ENCODE results near the gene EML6.

- TF ChIP-seq POLR2A (IDR thresholded peaks at IDR 0.05; ENCODE audit: low read length) (no peak), GATA1 (IDR thresholded peaks at IDR 0.05; ENCODE audit: low read depth, low read length) (no peak)
Measured at GRCh38 chr2:54724560-54725342, 1.3 kb downstream of the EML6 start.
